IPS-20b (cell line): Measurements from ENCODE around the gene TRPC4AP.
"Not testable (repeated sequence)": the region's sequence is repeated elsewhere in the genome, so short reads cannot be mapped to it uniquely, and the experiment has no call there.

ENCODE experiments used
- H3K27ac ChIP-seq: one replicate; pipeline ENCODE4 v1.5.1; 2013; ENCODE audit warnings: low read length
- H3K27me3 ChIP-seq: 2 replicates; pipeline ENCODE4 v1.6.1; 2013; ENCODE audit warnings: mild to moderate bottlenecking, low read length, inconsistent platforms; ENCODE audit not compliant: insufficient read depth
- H3K36me3 ChIP-seq: 2 replicates; pipeline ENCODE4 v1.6.1; 2013; ENCODE audit warnings: low read depth, mild to moderate bottlenecking, inconsistent platforms, low read length, moderate library complexity; ENCODE audit not compliant: insufficient read depth
- H3K4me1 ChIP-seq: 2 replicates; pipeline ENCODE4 v1.6.1; 2013; ENCODE audit warnings: mild to moderate bottlenecking, control low read depth, inconsistent platforms, low read length, moderate library complexity; ENCODE audit not compliant: insufficient read depth
- H3K4me3 ChIP-seq: 2 replicates; pipeline ENCODE4 v1.5.1; 2013; ENCODE audit warnings: mild to moderate bottlenecking, low read length, inconsistent platforms
- H3K9ac ChIP-seq: 2 replicates; pipeline ENCODE4 v1.6.1; 2013; ENCODE audit warnings: low read depth, mild to moderate bottlenecking, inconsistent platforms, low read length, moderate library complexity
- H3K9me3 ChIP-seq: 2 replicates; pipeline ENCODE4 v1.6.1; 2013; ENCODE audit warnings: mild to moderate bottlenecking, low read depth, low read length, inconsistent platforms; ENCODE audit not compliant: insufficient read depth

TRPC4AP gene

GRCh38 chr20:35120012-35120701 is 27.6 kb upstream of the TRPC4AP start:
- no peak overlapping the region for H3K9ac ChIP-seq
- no peaks in the 10 kb centered on the region for H3K27me3 ChIP-seq
- peaks cover 70% of the 10 kb centered on the region for H3K36me3 ChIP-seq
- H3K9me3 ChIP-seq, result no peaks in the 10 kb centered on the region
- no peak overlapping the region for H3K27ac ChIP-seq
- no peaks in the 10 kb centered on the region for H3K4me1 ChIP-seq
- no peak overlapping the region for H3K4me3 ChIP-seq

DNA sequence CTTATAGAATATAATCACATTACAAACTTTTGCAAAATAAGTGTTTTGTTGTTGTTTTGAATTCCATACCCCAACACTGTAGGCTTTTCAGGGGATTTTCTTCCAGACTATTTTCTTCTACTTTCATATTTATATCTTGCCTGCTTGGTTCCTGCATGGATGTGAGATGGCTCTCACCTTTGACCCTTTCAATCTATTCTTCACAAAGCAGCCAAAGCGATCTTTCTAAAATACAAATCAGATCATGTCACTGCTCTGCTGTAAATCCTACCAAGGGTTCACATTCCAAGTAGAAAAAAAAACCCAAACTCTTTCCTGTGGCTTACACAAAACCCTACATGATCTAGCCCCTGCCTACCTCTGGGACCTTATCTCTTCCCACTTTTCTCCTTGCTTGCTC is 25.0 kb upstream of the TRPC4AP start:
- Histone ChIP-seq H3K4me3 (no peak overlapping the region), H3K9ac (no peak overlapping the region), H3K27me3 (no peaks in the 10 kb centered on the region), H3K4me1 (no peaks in the 10 kb centered on the region), H3K9me3 (no peaks in the 10 kb centered on the region), H3K36me3 (peaks cover 56% of the 10 kb centered on the region), H3K27ac (no peak overlapping the region)

DNA sequence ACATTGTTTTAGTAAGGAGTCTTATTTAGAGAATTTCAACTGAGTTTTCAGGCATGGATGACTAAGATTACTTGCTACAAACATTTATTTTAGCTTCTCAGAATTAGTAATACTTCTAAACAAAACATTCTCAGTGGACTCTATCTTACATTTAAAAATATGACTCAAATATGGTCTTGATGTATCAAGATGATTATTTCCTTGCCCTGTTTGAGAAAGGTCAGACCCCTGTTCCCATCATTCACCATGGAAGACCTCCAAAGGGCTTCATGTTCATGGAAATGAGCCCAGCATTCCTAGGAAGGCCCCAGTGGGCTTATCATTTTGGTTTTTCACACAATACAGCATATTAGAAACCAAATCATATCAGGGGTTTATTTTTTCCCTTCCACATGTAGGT is 24.6 kb upstream of the TRPC4AP start:
- Histone ChIP-seq H3K9me3 (no peaks in the 10 kb centered on the region), H3K27me3 (no peaks in the 10 kb centered on the region), H3K36me3 (peaks cover 53% of the 10 kb centered on the region), H3K9ac (no peak overlapping the region), H3K4me3 (no peak overlapping the region), H3K27ac (no peak overlapping the region), H3K4me1 (no peaks in the 10 kb centered on the region)

DNA sequence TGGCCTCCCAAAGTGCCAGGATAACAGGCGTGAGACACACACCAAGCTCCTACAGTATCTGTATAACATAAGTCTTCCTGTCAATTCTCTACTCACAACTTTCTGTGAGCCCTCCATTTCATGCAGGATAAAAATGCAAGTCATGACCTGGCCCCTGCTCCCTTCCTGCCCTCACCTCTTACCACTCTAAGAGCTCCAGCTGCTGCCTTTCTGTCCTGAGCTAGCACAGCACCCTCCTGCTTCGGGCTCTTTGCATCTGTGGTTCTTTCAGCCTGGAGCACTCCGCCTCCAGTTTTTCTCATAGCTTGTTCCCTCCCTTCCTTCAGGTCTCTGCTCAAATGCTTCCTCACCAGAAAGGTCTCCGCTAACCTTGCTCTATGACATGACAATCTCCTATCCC is 23.7 kb upstream of the TRPC4AP start:
- Histone ChIP-seq H3K4me1 (no peaks in the 10 kb centered on the region), H3K4me3 (no peak overlapping the region), H3K9ac (no peak overlapping the region), H3K27ac (no peak overlapping the region), H3K36me3 (peaks cover 45% of the 10 kb centered on the region), H3K9me3 (no peaks in the 10 kb centered on the region), H3K27me3 (no peaks in the 10 kb centered on the region)

- H3K36me3 ChIP-seq, result peaks cover 42% of the 10 kb centered on the region
- no peak overlapping the region for H3K27ac ChIP-seq
- no peaks in the 10 kb centered on the region for H3K4me1 ChIP-seq
- H3K9me3 ChIP-seq, result no peaks in the 10 kb centered on the region
- no peaks in the 10 kb centered on the region for H3K27me3 ChIP-seq
- no peak overlapping the region for H3K4me3 ChIP-seq
- no peak overlapping the region for H3K9ac ChIP-seq
Observed at GRCh38 chr20:35115606-35116005, 23.0 kb upstream of the TRPC4AP start.

GRCh38 chr20:35112276-35112675 is 19.7 kb upstream of the TRPC4AP start:
- peaks cover 20% of the 10 kb centered on the region for H3K36me3 ChIP-seq
- not testable (repeated sequence) for H3K9me3 ChIP-seq, H3K4me1 ChIP-seq, H3K9ac ChIP-seq, H3K27me3 ChIP-seq, H3K4me3 ChIP-seq, H3K27ac ChIP-seq

DNA sequence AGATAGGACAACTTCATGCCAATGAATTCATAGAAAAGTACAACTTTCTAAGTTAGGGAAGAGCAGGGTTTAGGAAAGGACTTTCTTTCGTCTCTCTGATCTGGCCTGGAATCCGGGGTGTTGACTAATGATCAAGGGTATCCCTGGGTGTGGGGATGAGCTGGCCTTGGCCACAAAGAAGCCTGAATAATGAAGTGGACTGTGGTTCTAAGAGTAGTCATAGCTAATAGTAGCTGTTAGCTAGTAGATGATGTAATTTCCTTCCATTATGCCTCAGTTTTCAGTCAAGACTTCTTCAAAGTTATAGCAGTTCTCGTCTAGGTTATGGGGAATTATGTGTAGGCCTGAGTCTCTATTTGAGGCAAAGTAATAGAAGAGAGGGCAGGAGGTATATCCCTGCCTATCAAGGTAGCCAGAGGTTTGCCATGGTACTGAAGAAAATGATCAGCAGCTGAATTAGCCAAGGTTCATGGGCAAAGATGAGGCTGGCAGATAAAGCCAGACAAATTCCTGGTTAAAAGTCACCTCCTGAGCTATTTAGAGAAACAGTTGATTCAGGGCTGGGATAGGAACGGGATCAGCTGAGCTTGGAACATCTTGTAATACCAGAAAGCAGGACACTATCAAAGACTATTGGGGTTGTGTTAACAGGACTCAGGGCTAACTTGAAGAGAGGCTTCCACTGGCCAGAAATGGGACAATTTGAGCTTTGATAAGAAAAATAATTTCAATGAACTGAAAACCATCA is 18.7 kb upstream of the TRPC4AP start:
- no peak overlapping the region for H3K4me3 ChIP-seq
- H3K9ac ChIP-seq, result no peak overlapping the region
- peaks cover 19% of the 10 kb centered on the region for H3K36me3 ChIP-seq
- no peak overlapping the region for H3K27ac ChIP-seq
- no peaks in the 10 kb centered on the region for H3K27me3 ChIP-seq
- no peaks in the 10 kb centered on the region for H3K4me1 ChIP-seq
- H3K9me3 ChIP-seq, result no peaks in the 10 kb centered on the region

DNA sequence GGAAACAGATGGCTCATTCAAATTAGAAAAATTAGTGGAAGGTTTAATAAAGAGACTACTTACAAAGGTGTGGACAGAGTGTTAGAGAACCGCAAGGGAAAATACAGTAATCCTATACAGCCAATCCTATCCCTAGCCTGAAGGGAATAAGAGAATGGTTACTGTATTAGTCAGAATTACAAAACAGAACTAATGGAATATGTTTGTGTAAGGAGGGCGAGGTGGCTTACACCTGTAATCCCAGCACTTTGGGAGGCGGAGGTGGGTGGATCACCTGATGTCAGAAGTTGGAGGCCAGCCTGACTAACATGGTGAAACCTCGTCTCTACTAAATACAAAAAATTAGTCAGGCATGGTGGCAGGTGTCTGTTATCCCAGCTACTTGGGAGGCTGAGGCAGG is 16.3 kb upstream of the TRPC4AP start:
- Histone ChIP-seq H3K36me3 (0 out of 2 replicates have a peak, but pooled peaks cover 4% of the 10 kb centered on the region), H3K9me3 (no peaks in the 10 kb centered on the region), H3K27me3 (no peaks in the 10 kb centered on the region), H3K27ac (no peak overlapping the region), H3K9ac (no peak overlapping the region), H3K4me3 (no peak overlapping the region), H3K4me1 (no peaks in the 10 kb centered on the region)

DNA sequence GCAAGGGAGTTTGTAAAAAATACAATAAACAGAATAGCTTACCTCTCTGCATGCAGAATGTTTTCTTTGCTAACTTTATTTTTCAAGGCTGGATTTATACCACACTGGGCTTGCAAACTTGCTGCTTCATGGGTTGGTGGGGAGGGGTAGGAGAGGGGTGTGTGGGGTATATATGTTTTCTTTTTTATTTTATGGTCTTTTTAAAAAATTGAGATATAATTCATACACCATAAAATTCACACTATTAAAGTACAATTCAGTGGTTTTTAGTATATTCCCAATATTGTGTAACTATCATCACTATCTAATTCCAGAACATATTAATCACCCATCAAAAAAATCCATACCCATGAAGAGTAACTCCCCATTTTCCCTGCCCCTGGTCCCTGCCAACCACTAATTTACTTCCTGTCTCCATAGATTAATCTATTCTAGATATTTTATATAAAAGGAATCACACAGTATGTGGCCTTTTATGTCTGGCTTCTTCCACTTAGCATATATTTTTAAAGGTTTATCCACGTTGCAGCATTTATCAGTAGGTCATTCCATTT is 14.3 kb upstream of the TRPC4AP start:
- Histone ChIP-seq H3K27ac (no peak overlapping the region), H3K36me3 (no peaks in the 10 kb centered on the region), H3K4me3 (no peak overlapping the region), H3K9ac (no peak overlapping the region), H3K9me3 (no peaks in the 10 kb centered on the region), H3K27me3 (no peaks in the 10 kb centered on the region), H3K4me1 (no peaks in the 10 kb centered on the region)

DNA sequence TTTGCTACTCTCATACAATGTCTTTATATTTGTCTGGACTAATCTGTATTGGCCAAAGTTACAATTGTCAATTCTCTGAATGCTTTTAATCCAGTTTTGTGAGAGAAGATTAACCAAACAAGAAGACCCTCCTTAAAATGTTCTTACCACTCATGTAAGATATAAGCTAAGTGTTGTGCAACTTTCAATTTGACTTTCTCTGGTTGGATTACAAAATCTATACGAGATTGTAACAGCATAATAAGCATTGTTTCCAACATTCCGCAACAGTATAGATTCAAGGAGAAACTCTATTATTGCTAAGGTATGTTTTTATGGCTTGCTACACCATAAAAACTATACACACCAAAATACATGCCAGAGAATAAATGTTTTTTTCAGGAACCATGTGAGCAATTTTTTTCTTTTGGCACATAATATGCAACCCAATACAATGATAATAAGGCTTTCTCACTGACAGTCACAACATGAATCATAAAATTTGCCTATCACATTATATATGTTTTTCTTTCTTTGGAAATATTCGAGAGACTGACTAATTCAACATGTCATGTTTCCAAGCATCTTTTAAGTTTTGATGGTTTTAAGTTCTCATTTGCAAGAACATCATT is 12.2 kb upstream of the TRPC4AP start:
- Histone ChIP-seq H3K4me3 (no peak overlapping the region), H3K27ac (no peak overlapping the region), H3K9ac (no peak overlapping the region), H3K4me1 (no peaks in the 10 kb centered on the region), H3K27me3 (no peaks in the 10 kb centered on the region), H3K36me3 (no peaks in the 10 kb centered on the region), H3K9me3 (no peaks in the 10 kb centered on the region)

DNA sequence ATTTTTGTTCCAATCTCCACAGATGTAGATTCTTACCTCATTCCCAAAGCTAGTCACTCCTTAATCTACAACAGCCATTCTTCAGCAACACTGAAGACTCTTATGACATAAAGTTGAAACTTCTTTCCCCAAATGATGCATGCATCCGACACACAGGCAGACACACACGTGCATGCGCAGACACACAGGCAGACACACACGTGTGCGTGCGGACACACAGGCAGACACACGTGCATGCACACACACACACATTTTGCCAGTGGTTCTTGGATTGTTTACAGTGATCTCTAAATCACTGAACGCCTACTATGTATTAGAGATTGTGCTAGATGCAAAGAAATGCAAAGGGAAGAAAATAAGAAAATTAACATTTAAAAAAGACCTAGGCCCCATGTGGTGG is 9.0 kb upstream of the TRPC4AP start:
- H3K4me1 ChIP-seq, result no peaks in the 10 kb centered on the region
- no peaks in the 10 kb centered on the region for H3K36me3 ChIP-seq
- no peak overlapping the region for H3K27ac ChIP-seq
- H3K9me3 ChIP-seq, result no peaks in the 10 kb centered on the region
- H3K9ac ChIP-seq, result no peak overlapping the region
- H3K4me3 ChIP-seq, result no peak overlapping the region
- H3K27me3 ChIP-seq, result no peaks in the 10 kb centered on the region
